KOPT-K1 (cell line): ENCODE results near the gene TMEM88.
A peak's percentile ranks its signal among the peaks of the same experiment; 100 is the strongest.
"Not testable (repeated sequence)": the region's sequence is repeated elsewhere in the genome, so short reads cannot be mapped to it uniquely, and the experiment has no call there.

Experiments used
- H3K27ac ChIP-seq: fragments of 200-600 bp; sonication (generic); 2 replicates; pipeline ENCODE4 v1.5.1; 2016; ENCODE audit warnings: antibody characterized with exemption, mild to moderate bottlenecking, low read depth, low read length; ENCODE audit not compliant: poor library complexity, severe bottlenecking
- H3K36me3 ChIP-seq: fragments of 200-600 bp; sonication (generic); 2 replicates; pipeline ENCODE4 v1.5.1; 2017; ENCODE audit warnings: antibody characterized with exemption, mild to moderate bottlenecking, low read length, moderate library complexity; ENCODE audit not compliant: insufficient read depth
- H3K9me3 ChIP-seq: fragments of 200-600 bp; sonication (generic); 2 replicates; pipeline ENCODE4 v1.5.1; 2017; ENCODE audit warnings: antibody characterized with exemption, low read length, mild to moderate bottlenecking; ENCODE audit not compliant: insufficient read depth, poor library complexity, severe bottlenecking

The TMEM88 gene

GRCh38 chr17:7856011-7856810 lies 1.3 kb downstream of the TMEM88 start:
- Histone ChIP-seq H3K27ac (peak overlapping the region; percentile 95), H3K36me3 (peaks cover 32% of the 10 kb centered on the region), H3K9me3 (no peaks in the 10 kb centered on the region)

GRCh38 chr17:7856811-7857712 lies 2.2 kb downstream of the TMEM88 start, which contains the start of gene NAA38:
NAA38 (minus strand) TSS chr17:7857559; CDS start chr17:7857463, 96 bp downstream.
- H3K9me3 ChIP-seq, result no peaks in the 10 kb centered on the region
- peaks cover 26% of the 10 kb centered on the region for H3K36me3 ChIP-seq
- peak within 1 kb of the TSS; percentile 95 for H3K27ac ChIP-seq

- H3K27ac ChIP-seq, result peak within 1 kb of the TSS; percentile 95
- no peaks in the 10 kb centered on the region for H3K9me3 ChIP-seq
- peaks cover 18% of the 10 kb centered on the region for H3K36me3 ChIP-seq
Measured at GRCh38 chr17:7857713-7858521, 3.1 kb downstream of the TMEM88 start, which contains the start of gene CYB5D1. CYB5D1 (plus strand) TSS chr17:7858003; CDS start chr17:7858135, 132 bp downstream.

- H3K27ac ChIP-seq, result peak overlapping the region; percentile 95
- peaks cover 13% of the 10 kb centered on the region for H3K36me3 ChIP-seq
- H3K9me3 ChIP-seq, result no peaks in the 10 kb centered on the region
Measured at GRCh38 chr17:7858522-7858810, 3.6 kb downstream of the TMEM88 start.

GRCh38 chr17:7859028-7859427 lies 4.2 kb downstream of the TMEM88 start:
- Histone ChIP-seq H3K27ac (no peak overlapping the region), H3K9me3 (no peaks in the 10 kb centered on the region), H3K36me3 (peaks cover 9% of the 10 kb centered on the region)

- Histone ChIP-seq H3K27ac (no peak overlapping the region), H3K9me3 (no peaks in the 10 kb centered on the region), H3K36me3 (no peaks in the 10 kb centered on the region)
Measured at GRCh38 chr17:7862692-7863437, 8.0 kb downstream of the TMEM88 start.

GRCh38 chr17:7864384-7864783 lies 9.5 kb downstream of the TMEM88 start:
- H3K9me3 ChIP-seq, H3K27ac ChIP-seq, H3K36me3 ChIP-seq: not testable (repeated sequence)

- Histone ChIP-seq H3K27ac (no peak overlapping the region), H3K9me3 (no peaks in the 10 kb centered on the region), H3K36me3 (no peaks in the 10 kb centered on the region)
Measured at GRCh38 chr17:7864995-7865650, 10.3 kb downstream of the TMEM88 start.

GRCh38 chr17:7867881-7868329 lies 13.0 kb downstream of the TMEM88 start:
- H3K36me3 ChIP-seq, result no peaks in the 10 kb centered on the region
- no peak overlapping the region for H3K27ac ChIP-seq

GRCh38 chr17:7873051-7873450 lies 18.2 kb downstream of the TMEM88 start:
- H3K36me3 ChIP-seq, result no peaks in the 10 kb centered on the region
- no peak overlapping the region for H3K27ac ChIP-seq
- no peaks in the 10 kb centered on the region for H3K9me3 ChIP-seq

More at GRCh38 chr17:7867881-7868329, 13.0 kb downstream of the TMEM88 start:
- H3K9me3 ChIP-seq, result no peaks in the 10 kb centered on the region

- no peaks in the 10 kb centered on the region for H3K9me3 ChIP-seq
- H3K36me3 ChIP-seq, result 0 out of 2 replicates have a peak, but pooled peaks cover 5% of the 10 kb centered on the region
- no peak overlapping the region for H3K27ac ChIP-seq
Measured at GRCh38 chr17:7875804-7876370, 21.0 kb downstream of the TMEM88 start.

- H3K36me3 ChIP-seq, result 0 out of 2 replicates have a peak, but pooled peaks cover 5% of the 10 kb centered on the region
- no peak overlapping the region for H3K27ac ChIP-seq
- no peaks in the 10 kb centered on the region for H3K9me3 ChIP-seq
Measured at GRCh38 chr17:7878234-7878633, 23.4 kb downstream of the TMEM88 start.

GRCh38 chr17:7880076-7880868 lies 25.4 kb downstream of the TMEM88 start:
- Histone ChIP-seq H3K27ac (no peak overlapping the region), H3K36me3 (0 out of 2 replicates have a peak, but pooled peaks cover 5% of the 10 kb centered on the region), H3K9me3 (no peaks in the 10 kb centered on the region)
